GM20000 (cell line): Measurements from ENCODE around the gene DDIT3.

Experiments
- DNase-seq: peaks from one replicate; pipeline ENCODE4 v3.0.0; 2012; ENCODE audit warnings: low spot score
- CTCF ChIP-seq: IDR thresholded peaks from 2 replicates; pipeline ENCODE4 v1.5.1; 2012; ENCODE audit warnings: mild to moderate bottlenecking, control low read depth; ENCODE audit errors: extremely low read depth, missing control alignments

DDIT3 gene

GRCh38 chr12:57550641-57551549 is 30.6 kb upstream of the DDIT3 start:
- TF ChIP-seq CTCF = no peak
- no peak for DNase-seq

GRCh38 chr12:57549909-57550640 is 29.8 kb upstream of the DDIT3 start, which contains the start of gene KIF5A:
KIF5A (plus strand) TSS chr12:57550044; CDS start chr12:57550272, 228 bp downstream.
- peak; percentile 72 for DNase-seq
- TF ChIP-seq CTCF = no peak

GRCh38 chr12:57549203-57549908 is 29.0 kb upstream of the DDIT3 start:
- TF ChIP-seq CTCF = no peak
- DNase-seq = peak; percentile 35

GRCh38 chr12:57548488-57548887 is 28.2 kb upstream of the DDIT3 start:
- peak; percentile 42 for DNase-seq
- TF ChIP-seq CTCF = no peak

GRCh38 chr12:57548013-57548315 is 27.6 kb upstream of the DDIT3 start:
- no peak for DNase-seq
- TF ChIP-seq CTCF = no peak

GRCh38 chr12:57547288-57548012 is 27.1 kb upstream of the DDIT3 start:
- no peak for DNase-seq
- no peak for TF ChIP-seq CTCF
